22Rv1 (cell line): ENCODE results near the gene KCNIP4.

Experiments
- H3K27ac ChIP-seq: fragments of 450-650 bp; 2 replicates; pipeline ENCODE4 v1.5.1; 2017
- ZFX ChIP-seq: fragments of 450-650 bp; IDR thresholded peaks from 2 replicates; pipeline ENCODE4 v1.6.1; 2017; ENCODE audit warnings: antibody characterized with exemption, borderline replicate concordance
- TF ChIP-seq, protein P1 (sequence below): fragments of 450-650 bp; IDR thresholded peaks from 2 replicates; pipeline ENCODE4 v1.5.1; 2017; ENCODE audit warnings: mild to moderate bottlenecking

The KCNIP4 gene

DNA sequence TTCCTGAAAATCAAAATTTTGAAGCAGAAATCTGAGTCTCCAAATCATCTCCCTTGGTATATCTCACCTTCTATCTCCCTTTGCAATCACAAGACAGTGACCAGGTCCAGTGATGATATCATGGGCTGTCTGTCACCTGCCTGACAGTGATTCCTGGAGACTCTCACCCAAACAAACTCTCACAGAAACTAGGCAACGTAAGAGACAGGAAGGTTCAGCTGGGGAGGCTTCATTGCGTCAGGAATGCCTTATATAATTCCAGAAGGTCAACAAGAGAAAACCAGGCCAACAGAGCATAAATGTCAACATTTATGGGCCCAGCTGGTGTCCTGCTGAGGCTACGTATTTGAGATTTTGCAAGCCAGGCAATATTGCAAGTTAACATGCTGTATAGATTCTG lies 412.7 kb downstream of the KCNIP4 start:
- TF ChIP-seq, protein P1, sequence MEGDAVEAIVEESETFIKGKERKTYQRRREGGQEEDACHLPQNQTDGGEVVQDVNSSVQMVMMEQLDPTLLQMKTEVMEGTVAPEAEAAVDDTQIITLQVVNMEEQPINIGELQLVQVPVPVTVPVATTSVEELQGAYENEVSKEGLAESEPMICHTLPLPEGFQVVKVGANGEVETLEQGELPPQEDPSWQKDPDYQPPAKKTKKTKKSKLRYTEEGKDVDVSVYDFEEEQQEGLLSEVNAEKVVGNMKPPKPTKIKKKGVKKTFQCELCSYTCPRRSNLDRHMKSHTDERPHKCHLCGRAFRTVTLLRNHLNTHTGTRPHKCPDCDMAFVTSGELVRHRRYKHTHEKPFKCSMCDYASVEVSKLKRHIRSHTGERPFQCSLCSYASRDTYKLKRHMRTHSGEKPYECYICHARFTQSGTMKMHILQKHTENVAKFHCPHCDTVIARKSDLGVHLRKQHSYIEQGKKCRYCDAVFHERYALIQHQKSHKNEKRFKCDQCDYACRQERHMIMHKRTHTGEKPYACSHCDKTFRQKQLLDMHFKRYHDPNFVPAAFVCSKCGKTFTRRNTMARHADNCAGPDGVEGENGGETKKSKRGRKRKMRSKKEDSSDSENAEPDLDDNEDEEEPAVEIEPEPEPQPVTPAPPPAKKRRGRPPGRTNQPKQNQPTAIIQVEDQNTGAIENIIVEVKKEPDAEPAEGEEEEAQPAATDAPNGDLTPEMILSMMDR: no peak
- TF ChIP-seq ZFX: no peak
- H3K27ac ChIP-seq: no peak overlapping the region

- TF ChIP-seq, protein P1: no peak
- no peak for TF ChIP-seq ZFX
- H3K27ac ChIP-seq: no peak overlapping the region
These were observed 417.5 kb downstream of the KCNIP4 start for GRCh38 chr4:21531048-21531447.

- no peak overlapping the region for H3K27ac ChIP-seq
- TF ChIP-seq, protein P1: no peak
- no peak for TF ChIP-seq ZFX
These were observed 419.4 kb downstream of the KCNIP4 start for GRCh38 chr4:21529214-21529613.

- no peak overlapping the region for H3K27ac ChIP-seq
- TF ChIP-seq, protein P1: no peak
- TF ChIP-seq ZFX: no peak
These were observed 426.3 kb downstream of the KCNIP4 start for GRCh38 chr4:21522296-21522695.

- no peak overlapping the region for H3K27ac ChIP-seq
- TF ChIP-seq ZFX: no peak
- TF ChIP-seq, protein P1: no peak
These were observed 431.3 kb downstream of the KCNIP4 start for GRCh38 chr4:21517126-21517859.

DNA sequence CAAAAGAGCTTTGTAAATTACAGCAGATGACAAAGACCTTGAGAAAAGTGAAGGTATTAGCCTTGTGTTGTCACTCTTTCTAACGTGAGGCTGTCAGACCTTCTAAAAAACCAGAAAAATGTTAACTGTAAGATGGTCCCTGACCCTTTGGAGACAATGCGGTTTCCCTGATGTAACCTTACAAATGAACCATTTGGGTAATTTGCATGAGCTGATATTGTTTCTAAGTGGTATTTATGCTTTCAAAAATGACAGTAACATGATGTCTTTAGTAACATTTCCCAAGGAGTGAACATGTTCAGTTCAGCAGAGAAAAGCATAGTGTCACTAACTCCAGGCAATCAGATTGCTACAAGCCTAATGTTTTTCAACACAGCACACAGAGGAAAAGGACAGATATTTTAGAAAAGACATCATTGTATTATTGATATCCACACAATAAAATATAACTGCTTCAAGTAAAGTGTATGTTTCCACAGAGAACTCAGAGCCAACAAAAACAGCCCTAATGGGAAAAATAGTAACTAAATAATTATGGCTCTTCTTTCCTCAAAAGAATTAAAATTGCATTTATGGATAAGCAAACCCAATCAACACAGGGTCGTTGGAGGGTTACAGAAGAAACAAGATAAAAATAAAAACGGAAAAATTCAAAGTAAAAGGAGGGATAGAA lies 434.4 kb downstream of the KCNIP4 start:
- H3K27ac ChIP-seq: no peak overlapping the region
- TF ChIP-seq, protein P1: no peak
- no peak for TF ChIP-seq ZFX

DNA sequence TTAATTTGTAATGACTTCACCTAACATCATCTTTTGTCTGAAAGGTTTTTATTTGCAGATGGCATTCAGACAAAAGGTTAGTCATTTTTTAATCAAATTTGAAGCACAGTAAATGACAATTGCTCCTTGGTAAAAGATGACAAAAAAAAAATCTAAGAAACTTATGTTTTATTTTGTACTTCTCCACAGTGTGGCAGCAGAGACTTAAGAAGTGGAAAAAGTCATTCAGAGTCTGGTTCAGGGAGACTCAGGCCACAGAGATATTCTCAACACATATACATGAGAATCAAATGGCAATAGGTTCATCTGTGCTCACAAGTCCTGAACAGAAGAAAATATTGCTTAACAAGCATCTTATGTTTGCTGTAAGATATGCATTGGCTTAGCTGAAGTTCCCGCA lies 436.2 kb downstream of the KCNIP4 start:
- H3K27ac ChIP-seq: no peak overlapping the region
- TF ChIP-seq, protein P1: peak; percentile 62
- TF ChIP-seq ZFX: no peak
